PFSK-1 (cell line): Measurements from ENCODE around the gene FAM20A.

Experiments used
- FOXP2 ChIP-seq: optimal IDR thresholded peaks from 2 replicates; pipeline ENCODE3; 2011; ENCODE audit warnings: borderline replicate concordance, control low read depth, inconsistent platforms; ENCODE audit not compliant: insufficient read depth; ENCODE audit errors: extremely low read length, extremely low read depth
- POLR2AphosphoS5 ChIP-seq: IDR thresholded peaks from 2 replicates; pipeline ENCODE4 v1.6.1; 2012; ENCODE audit warnings: low read depth, mild to moderate bottlenecking, control low read depth, low read length, moderate library complexity
- REST ChIP-seq, 2 experiments: IDR thresholded peaks; 2 replicates each; pipeline versions ENCODE4 v1.6.1 to v1.8.0; 2011 to 2012; ENCODE audit warnings: low read depth in 2 of 2, low read length in 2 of 2, control low read depth in 1 of 2, inconsistent platforms in 1 of 2, mild to moderate bottlenecking in 1 of 2, moderate library complexity in 1 of 2; ENCODE audit not compliant: insufficient read depth in 1 of 2
- SIN3A ChIP-seq: IDR thresholded peaks from 2 replicates; pipeline ENCODE4 v1.6.1; 2012; ENCODE audit warnings: mild to moderate bottlenecking, low read length, moderate library complexity, borderline replicate concordance; ENCODE audit not compliant: insufficient read depth
- TAF1 ChIP-seq: IDR thresholded peaks from 2 replicates; pipeline ENCODE4 v1.6.1; 2012; ENCODE audit warnings: low read length, control low read depth, borderline replicate concordance; ENCODE audit not compliant: insufficient read depth

FAM20A gene

GRCh38 chr17:68544111-68544915 lies 56.9 kb downstream of the FAM20A start:
- TF ChIP-seq POLR2AphosphoS5 = no peak

- no peak for TF ChIP-seq TAF1
- TF ChIP-seq FOXP2 = no peak
- no peak for TF ChIP-seq SIN3A
- no peak for TF ChIP-seq REST (IDR thresholded peaks at IDR 0.05; ENCODE audit: insufficient read depth in 1 of 2, low read depth in 2 of 2, low read length in 2 of 2)
- TF ChIP-seq POLR2AphosphoS5 = no peak
Observed at GRCh38 chr17:68542698-68543463, 58.3 kb downstream of the FAM20A start.

- TF ChIP-seq FOXP2 (no peak), TAF1 (no peak), SIN3A (no peak)
Observed at GRCh38 chr17:68541816-68542215, 59.4 kb downstream of the FAM20A start.

- no peak for TF ChIP-seq FOXP2
- no peak; the same call in none of the 2 replicates for TF ChIP-seq POLR2AphosphoS5
- no peak for TF ChIP-seq TAF1
- TF ChIP-seq REST (IDR thresholded peaks at IDR 0.05; ENCODE audit: insufficient read depth in 1 of 2, low read depth in 2 of 2, low read length in 2 of 2) = no peak
- no peak for TF ChIP-seq SIN3A
Observed at GRCh38 chr17:68540981-68541380, 60.2 kb downstream of the FAM20A start.

GRCh38 chr17:68539548-68540467 lies 61.4 kb downstream of the FAM20A start:
- no peak; the same call in 1 of the 2 replicates for TF ChIP-seq POLR2AphosphoS5
- TF ChIP-seq TAF1 = no peak
- no peak for TF ChIP-seq SIN3A
- TF ChIP-seq FOXP2 = no peak
- TF ChIP-seq REST (IDR thresholded peaks at IDR 0.05; ENCODE audit: insufficient read depth in 1 of 2, low read depth in 2 of 2, low read length in 2 of 2) = no peak
